Lung (tissue), 12 donors: Measurements from ENCODE around the gene CDK5R1. TPM values are rescaled to one million over a fixed set of nuclear protein-coding genes. Genes with fewer than 3 reads are reported as not detected.

Experiments
- ATAC-seq: fragments of 200-7000 bp; cut with Tn5 transposase; one replicate; pipeline ENCODE4 v1.9.1; 2020; ENCODE audit warnings: moderate number of reproducible peaks; ENCODE audit not compliant: insufficient read depth, low FRiP score
- DNase-seq, 3 donors: peaks; one replicate each; pipeline ENCODE4 v3.0.0-alpha.2; 2013 to 2017
- H3K27ac ChIP-seq, 2 donors: one replicate each; pipeline ENCODE4 v1.5.1; 2013; ENCODE audit warnings: mild to moderate bottlenecking in 2 of 2, moderate library complexity in 2 of 2, control low read depth in 1 of 2, inconsistent platforms in 1 of 2, low read depth in 1 of 2, low read length in 1 of 2
- H3K27me3 ChIP-seq, 3 donors: one replicate each; pipeline ENCODE4 v1.5.1; 2013; ENCODE audit warnings: low read length in 2 of 3; ENCODE audit not compliant: control insufficient read depth in 3 of 3, insufficient read depth in 3 of 3
- H3K36me3 ChIP-seq, 4 donors: one replicate each; pipeline ENCODE4 v1.5.1; 2013; ENCODE audit warnings: low read length in 4 of 4, mild to moderate bottlenecking in 1 of 4, moderate library complexity in 1 of 4; ENCODE audit not compliant: control insufficient read depth in 4 of 4, insufficient read depth in 4 of 4
- H3K4me1 ChIP-seq, 5 donors: one replicate each; pipeline ENCODE4 v1.5.1; 2013; ENCODE audit warnings: low read length in 5 of 5, mild to moderate bottlenecking in 2 of 5, moderate library complexity in 1 of 5; ENCODE audit not compliant: control insufficient read depth in 5 of 5, insufficient read depth in 5 of 5
- H3K4me3 ChIP-seq: one replicate; pipeline ENCODE4 v1.5.1; 2013; ENCODE audit warnings: mild to moderate bottlenecking, control low read depth, moderate library complexity
- H3K9ac ChIP-seq, 2 donors: one replicate each; pipeline ENCODE4 v1.5.1; 2013; ENCODE audit warnings: low read length in 2 of 2, control low read depth in 1 of 2; ENCODE audit not compliant: insufficient read depth in 1 of 2
- H3K9me3 ChIP-seq, 4 donors: one replicate each; pipeline ENCODE4 v1.5.1; 2013; ENCODE audit warnings: low read length in 3 of 4, mild to moderate bottlenecking in 1 of 4, moderate library complexity in 1 of 4; ENCODE audit not compliant: control insufficient read depth in 4 of 4, insufficient read depth in 3 of 4
- WGBS, 2 donors: extraction: QIAGEN DNeasy Blood & Tissue Kit; methylation state at CpG; one replicate each; pipeline ENCODE4 v1.1.7; 2013; 5-methylcytosine and 5-hydroxymethylcytosine counted together
- polyA plus RNA-seq, 2 donors: library from polyadenylated mRNA; stranded (reverse); fragments of 200-250 nt; gene quantifications; one replicate each; pipeline ENCODE4 v1.2.1, GENCODE V29; 2013
- total RNA-seq, 2 donors: library from RNA; depleted of rRNA in 1 of 2; stranded (reverse); fragments of >200 nt in 1 of 2; gene quantifications; one replicate each; pipeline ENCODE4 v1.2.1, GENCODE V29; 2014 to 2021
- TF ChIP-seq, protein P1 (sequence below): IDR thresholded peaks from 2 replicates; pipeline ENCODE4 v1.5.1; 2012; ENCODE audit warnings: mild to moderate bottlenecking; ENCODE audit errors: control extremely low read depth, extremely low read depth
- donor health status: control.
- donor health status: control.
- donor health status: Bipolar disorder and iron deficiency.
- donor health status: healthy.
- donor health status: DM: yes; HTN: yes; CAD: no.

The CDK5R1 gene
- total and polyA plus RNA-seq, 4 donors: 0.41 to 2.2 (median 1.4) TPM

DNA sequence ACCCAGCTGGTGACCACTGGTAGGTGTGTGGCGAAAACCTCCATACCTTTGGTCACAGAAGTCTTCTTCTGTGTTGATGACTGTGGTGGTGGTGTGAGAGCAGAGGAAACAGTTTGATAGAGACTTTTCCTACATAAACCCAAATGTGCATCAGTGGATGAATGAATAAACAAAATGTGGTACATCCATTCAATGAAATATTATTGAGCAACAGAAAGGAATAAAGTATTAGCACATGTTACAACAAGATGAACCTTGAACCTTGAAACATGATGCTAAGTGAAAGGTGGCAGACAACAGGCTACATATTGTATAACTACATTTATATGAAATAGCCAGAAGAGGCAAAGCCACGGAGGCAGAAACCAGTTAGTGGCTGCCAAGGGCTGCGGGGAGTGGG is 15.2 kb downstream of the CDK5R1 start:
- peaks cover 0 to 26% (median 3%) of the 10 kb centered on the region in 5 donors for H3K4me1 ChIP-seq
- no peak overlapping the region for H3K9ac ChIP-seq
- H3K4me3 ChIP-seq: no peak overlapping the region
- H3K9me3 ChIP-seq: no peaks in the 10 kb centered on the region
- ATAC-seq: no peak
- H3K27me3 ChIP-seq: no peaks in the 10 kb centered on the region
- no peak overlapping the region for H3K27ac ChIP-seq
- TF ChIP-seq, protein P1, sequence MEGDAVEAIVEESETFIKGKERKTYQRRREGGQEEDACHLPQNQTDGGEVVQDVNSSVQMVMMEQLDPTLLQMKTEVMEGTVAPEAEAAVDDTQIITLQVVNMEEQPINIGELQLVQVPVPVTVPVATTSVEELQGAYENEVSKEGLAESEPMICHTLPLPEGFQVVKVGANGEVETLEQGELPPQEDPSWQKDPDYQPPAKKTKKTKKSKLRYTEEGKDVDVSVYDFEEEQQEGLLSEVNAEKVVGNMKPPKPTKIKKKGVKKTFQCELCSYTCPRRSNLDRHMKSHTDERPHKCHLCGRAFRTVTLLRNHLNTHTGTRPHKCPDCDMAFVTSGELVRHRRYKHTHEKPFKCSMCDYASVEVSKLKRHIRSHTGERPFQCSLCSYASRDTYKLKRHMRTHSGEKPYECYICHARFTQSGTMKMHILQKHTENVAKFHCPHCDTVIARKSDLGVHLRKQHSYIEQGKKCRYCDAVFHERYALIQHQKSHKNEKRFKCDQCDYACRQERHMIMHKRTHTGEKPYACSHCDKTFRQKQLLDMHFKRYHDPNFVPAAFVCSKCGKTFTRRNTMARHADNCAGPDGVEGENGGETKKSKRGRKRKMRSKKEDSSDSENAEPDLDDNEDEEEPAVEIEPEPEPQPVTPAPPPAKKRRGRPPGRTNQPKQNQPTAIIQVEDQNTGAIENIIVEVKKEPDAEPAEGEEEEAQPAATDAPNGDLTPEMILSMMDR: no peak
- H3K36me3 ChIP-seq: no peaks in the 10 kb centered on the region
- WGBS, 2 donors: 94 to 95% methylated on average over 3 of the region's 3 CpGs
- DNase-seq: no peak

DNA sequence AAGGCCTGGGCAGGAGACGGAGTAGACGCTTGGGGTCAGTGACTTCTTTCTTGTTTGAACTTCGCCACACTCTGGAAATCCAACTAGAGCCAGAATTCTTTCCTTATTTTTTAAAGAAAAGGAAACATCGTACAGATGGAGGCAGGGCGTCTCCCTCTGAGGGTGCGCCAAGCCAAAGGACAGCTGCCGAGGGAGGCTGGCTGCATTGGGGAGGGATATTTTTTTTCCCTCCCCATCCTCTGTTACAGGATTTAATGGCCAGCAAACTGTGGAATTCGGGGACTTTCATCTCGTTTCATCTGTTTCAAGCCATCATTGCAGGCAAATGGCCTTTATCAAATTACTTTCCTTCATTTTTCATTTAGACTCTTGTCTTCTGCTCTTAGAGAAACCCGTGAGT is 15.9 kb downstream of the CDK5R1 start:
- 73 to 89% methylated on average over 10 of the region's 10 CpGs for WGBS, 2 donors
- H3K4me3 ChIP-seq: no peak overlapping the region
- TF ChIP-seq, protein P1: no peak
- DNase-seq (peak; percentile 30 to 56 (median 30)), ATAC-seq (no peak)
- H3K27me3 ChIP-seq: no peaks in the 10 kb centered on the region
- peaks cover 0 to 26% (median 3%) of the 10 kb centered on the region in 5 donors for H3K4me1 ChIP-seq
- H3K9me3 ChIP-seq: no peaks in the 10 kb centered on the region
- no peaks in the 10 kb centered on the region for H3K36me3 ChIP-seq
- no peak overlapping the region for H3K9ac ChIP-seq
- H3K27ac ChIP-seq: peak overlapping the region in 1 of 2 donors; percentile 73

DNA sequence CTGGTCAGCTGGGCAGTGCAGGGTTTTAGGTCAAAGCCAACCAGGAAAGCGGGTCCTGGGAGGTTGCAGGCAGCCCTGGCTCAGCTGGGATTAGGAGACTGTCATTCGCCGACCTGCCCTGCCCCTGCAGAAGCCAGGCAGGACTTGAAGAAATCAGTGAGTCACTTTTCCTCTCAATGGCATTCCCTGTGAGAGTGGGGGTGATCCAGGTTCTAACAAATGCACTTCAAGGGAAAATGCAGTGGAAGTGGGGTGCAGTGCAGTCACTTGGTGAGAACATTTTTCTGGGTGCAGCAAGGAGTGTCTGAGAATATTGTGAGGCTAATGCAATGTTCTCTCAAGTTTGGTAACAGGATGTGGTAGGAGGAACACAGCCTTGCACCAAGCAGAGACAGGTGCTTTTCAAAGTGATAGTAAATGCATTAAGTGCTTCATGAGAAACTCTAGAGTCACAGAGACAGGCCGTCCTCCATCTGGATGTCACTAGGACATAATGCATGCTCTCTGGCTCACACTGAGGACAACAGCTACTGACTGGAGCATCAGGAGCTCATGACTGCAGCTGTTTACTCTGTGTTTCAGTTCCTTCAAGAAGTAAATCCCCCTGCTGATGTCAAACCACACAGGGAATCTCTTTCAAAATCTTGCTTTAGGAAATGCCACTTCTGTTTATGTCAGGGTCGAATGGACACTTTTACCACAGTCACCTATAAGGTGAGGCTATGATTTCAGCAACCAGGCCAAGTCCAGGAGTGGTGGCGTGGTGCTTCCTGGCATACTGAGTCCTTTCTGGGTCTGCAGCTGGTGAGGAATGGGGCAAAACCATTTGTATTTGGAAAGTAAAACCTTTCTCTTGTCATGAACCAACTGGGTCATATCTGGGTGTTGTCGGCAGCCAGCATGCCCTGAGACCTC is 16.7 kb downstream of the CDK5R1 start:
- Histone ChIP-seq H3K36me3 (no peaks in the 10 kb centered on the region), H3K4me3 (no peak overlapping the region), H3K27me3 (no peaks in the 10 kb centered on the region), H3K9me3 (no peaks in the 10 kb centered on the region), H3K4me1 (peaks cover 0 to 26% (median 3%) of the 10 kb centered on the region in 5 donors), H3K9ac (no peak overlapping the region), H3K27ac (peak overlapping the region in 1 of 2 donors; percentile 73)
- DNase-seq (peak in 1 of 3 donors; percentile 38), ATAC-seq (peak; percentile 33)
- TF ChIP-seq, protein P1: no peak
- 47 to 60% methylated on average over 7 of the region's 7 CpGs for WGBS, 2 donors
